NCI-H2029 (cell line): ENCODE data around the gene SART3.
"Not testable (repeated sequence)": the region's sequence is repeated elsewhere in the genome, so short reads cannot be mapped to it uniquely, and the experiment has no call there.

Experiments
- DNase-seq: peaks from one replicate; lab custom pipeline; 2025; lab: John Stamatoyannopoulos, UW

SART3 gene

DNA sequence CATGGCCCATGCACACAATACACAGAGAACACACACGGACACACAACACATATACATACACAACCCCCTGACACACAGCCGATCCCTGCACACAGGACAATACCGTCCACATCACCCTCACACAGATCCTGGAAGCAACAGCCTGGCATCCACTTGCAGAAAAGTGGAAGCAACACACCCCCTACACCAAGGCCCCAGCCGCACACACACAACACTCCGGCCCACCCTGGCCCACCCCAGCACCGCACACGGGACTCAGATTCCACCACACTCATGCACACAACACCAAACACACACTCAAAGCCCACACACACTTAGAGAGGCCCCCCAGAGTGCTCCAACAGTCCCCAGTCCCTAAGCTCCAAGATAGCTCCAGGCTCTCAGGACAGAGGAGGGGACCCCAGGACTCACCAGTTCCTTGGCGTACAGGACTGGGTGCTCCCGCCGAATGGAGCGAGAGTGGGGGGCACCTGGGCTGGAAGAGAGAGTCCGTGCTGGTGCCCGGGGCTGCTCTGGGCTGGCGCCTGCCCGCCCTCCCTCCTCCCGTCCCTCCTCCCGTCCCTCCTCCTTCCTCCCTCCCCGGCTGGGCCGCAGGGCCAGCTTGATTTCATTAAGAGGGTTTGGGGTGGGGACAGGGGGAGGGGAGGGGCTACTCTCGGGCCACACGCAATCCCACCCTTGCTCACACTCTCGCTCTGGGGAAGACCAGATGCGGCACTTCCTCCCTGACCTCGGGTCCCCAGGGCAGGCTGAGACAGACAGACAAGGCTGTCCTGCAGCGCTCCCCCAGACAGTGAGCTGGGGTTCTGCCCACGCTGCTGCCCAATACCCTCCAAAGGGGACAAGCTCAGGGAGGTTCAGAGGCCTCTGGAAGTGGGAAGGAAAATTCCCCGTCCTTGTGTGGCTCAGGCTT, 36.8 kb upstream of the SART3 start, which contains the start of gene TMEM119:
Gene TMEM119, minus strand, starts transcription at position 526 of the 913 bp plus-strand sequence. CDS start 5,701 bp downstream, outside the sequence.
- DNase-seq: no peak

DNA sequence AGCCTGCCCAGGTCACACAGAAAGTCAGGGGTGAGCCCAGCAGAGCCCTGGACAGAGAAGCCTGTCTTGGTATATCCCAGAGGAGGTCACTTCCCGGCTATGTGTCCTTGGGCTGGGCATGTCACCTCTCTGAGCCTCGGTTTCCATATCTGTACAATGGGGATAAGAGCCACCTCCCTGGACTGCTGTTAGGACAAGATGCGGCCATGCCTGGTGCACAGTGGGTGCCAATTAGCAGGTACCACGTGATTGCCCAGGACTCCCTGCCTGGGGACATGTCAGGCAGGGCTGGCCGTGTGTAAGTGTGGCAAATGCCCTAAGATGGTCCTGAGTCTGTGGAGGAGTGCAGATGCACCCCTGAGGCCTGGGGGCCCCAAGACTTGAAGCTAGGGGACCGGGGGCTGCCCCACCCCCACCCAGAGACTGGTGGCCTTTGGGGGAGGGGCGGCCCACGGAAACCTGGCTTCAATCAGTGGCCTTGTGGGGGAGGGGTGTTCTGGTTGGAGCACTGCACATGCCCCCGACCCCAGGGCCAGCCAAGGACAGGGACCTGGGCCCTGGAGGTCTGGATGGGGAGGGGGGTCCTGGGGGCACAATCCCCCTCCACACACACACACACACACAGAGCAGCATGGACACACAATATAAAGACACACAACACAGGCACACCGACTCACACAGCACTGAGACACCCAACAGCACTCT, 36.0 kb upstream of the SART3 start:
- no peak for DNase-seq

DNA sequence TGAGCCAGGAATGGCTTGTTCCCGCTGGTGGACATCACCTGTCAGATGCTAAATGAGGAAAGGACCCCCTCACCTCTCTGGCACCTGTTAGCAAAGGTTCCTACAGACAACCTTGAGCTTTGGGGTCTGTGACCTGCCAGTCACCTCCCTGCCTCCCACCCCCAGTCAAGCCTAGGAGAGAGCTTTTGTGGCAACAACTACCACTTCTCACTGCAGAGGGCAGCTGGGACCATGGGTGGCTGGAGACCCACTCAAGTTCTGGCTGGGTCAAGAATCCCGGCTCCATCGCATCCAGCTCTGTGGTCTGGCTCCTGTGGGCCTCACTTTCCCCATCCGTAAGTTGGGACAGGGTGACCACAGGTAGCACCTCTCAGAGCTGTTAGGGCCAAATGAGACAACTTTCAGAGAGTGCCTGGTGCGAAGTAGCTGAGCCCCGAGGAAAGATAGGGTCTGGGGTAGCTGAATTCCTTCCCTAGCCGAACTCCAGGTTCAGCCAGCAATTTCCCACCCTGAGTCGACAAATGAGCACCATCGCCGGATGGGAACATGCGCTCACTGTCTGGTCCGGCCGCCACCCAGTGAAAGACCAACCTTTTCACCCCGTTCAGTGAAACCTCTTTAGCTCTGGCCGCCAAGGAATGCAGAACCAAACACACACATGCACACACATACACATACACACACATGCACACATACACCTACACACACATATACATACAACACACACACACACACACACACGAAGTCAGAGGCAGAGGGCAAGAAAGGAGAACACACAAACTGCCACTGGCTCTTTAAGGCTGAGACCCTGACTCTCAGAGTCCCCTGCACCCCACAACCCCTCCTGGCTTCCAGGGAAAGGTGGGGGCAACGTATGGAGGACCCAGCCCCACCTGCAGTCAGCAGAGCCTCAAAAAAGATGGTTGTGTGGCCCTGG, 35.0 kb upstream of the SART3 start:
- DNase-seq: no peak

DNA sequence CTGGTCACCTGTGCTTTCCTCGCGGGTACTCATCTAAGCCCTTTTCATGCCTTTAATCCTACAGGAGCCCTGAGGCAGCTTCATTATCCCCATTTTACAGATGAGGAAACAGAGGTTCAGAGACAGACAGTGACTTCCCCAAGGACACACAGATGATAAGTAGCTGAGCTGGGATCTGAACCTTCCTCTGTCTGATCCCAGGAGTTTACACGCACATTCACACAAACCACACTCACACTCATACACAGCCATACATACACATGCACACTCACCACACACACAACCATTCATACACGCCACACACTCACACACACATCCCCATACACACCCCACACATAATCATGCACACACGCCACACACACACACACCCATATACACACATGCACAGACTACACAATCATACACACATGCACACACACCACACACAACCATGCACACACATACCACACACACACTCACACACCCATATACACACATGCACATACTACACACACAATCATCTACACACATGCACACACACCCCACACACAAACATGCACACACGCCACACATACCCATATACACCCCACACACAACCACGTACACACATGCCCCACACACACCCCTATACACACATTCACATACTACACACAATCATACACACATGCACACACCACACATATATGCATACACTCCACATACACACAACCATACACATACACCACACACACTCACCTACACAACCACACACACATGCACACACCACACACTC, 34.2 kb upstream of the SART3 start:
- no peak for DNase-seq

DNA sequence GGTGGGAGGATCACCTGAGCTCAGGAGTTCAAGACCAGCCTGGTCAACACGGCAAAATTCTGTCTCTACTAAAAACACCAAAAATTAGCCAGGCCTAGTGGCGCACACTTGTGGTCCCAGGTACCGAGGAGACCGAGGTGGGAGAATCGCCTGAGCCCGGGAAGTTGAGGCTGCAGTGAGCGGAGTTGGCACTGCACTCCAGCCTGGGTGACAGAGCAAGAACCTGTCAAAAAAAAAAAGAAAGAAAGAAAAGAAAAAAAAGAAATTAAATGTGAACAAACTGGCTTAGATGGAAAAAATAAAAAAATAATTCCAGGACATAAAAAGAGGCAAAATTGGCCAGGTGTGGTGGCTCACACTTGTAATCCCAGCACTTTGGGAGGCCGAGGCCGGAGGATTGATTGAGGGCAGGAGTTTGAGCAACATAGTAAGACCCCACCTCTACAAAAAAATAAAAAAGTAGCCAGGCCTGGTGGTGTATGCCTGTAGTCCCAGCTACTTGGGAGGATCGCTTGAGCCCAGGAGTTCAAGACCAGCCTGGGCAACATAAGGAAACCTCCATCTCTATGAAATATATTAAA, 33.4 kb upstream of the SART3 start:
- no peak for DNase-seq

DNA sequence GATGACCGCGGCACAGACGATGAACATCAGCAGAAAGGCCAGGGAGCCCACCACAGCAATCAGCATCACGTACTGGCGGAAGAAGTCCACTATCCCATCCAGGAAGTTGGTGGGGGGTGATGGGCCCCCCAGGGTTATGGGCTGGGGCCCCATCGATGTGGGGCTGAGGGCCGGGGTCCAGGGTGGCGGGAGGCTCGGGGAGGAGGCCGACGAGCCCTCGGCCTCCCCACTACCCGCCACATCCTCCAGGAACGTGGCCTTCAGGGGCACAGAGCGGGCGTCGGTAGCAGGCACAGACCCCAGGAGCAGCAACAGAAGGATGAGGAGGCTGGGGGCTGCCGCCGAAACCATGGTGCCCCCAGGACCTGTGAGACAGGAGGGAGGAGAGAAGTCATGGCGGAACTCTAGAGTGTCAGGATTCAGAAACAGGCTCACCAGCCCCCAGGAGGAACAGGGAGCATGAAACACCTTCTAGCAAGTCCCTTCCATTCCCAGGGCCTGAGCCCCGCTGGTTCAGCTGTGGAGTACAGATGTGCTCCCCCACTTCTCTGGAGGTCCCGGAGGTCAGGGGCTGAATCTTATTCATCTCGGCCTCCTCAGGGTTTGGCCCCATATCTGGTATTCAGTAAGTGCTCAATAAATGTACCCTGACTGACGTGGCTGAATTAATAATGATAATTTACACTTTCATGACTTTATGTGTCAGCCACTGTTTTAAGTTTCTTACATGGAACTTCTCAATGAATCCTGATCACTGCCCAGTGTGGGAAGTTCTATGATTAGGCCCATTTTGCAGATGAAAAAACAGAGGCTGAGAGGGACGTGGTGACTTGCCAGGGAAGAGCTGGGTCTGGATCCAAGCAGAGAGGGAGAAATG, 31.3 kb upstream of the SART3 start:
- no peak for DNase-seq

DNA sequence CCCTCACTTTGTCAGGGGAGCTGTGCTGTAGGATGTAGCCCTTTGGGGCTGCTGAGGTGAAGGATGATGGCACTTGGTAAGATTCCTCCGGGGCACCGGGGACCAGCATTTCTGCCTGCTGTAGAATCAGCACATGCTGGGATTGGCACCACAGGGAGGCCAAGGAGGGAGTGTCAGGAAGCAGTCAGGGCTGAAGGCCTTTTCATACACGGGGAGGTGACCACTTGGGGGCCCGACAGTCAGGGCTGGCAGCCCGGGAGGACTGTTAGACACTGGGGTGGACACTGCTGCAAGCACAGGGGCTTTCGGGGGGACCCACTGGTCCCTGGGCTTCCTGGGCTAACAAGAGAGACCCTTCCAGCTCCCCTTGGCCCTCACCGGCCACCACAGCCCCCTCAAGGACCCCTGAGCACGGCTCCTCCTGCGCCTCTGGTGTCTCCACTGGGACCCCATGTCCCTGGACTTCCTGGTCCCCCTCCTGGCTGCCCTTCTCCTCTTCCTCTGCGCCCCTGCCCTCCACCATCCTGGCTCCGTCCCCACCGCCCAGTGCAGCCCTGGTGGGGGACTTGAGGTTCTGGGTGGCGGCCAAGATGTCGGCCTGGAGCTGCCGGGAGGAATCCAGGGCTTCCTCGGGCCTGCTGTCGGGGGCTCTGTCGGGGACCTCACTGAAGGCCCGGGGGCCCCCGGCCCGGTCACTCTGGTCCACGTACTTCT, 30.5 kb upstream of the SART3 start:
- DNase-seq: no peak

DNA sequence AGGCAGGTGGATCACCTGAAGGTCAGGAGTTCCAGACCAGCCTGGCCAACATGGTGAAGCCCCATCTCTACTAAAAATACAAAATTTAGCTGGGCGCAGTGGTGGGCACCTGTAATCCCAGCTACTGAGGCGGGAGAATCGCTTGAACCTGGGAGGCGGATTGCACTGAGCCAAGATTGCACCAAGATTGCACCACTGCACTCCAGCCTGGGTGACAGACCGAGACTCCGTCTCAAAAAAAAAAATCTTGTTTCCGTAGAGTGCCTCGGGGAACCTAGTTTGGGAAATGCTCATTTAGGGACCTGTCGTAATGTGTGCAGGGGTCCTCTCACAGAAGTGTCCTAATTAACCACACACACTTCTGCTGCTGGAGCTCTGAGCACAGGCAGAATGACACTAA, 29.5 kb upstream of the SART3 start:
- not testable (repeated sequence) for DNase-seq

DNA sequence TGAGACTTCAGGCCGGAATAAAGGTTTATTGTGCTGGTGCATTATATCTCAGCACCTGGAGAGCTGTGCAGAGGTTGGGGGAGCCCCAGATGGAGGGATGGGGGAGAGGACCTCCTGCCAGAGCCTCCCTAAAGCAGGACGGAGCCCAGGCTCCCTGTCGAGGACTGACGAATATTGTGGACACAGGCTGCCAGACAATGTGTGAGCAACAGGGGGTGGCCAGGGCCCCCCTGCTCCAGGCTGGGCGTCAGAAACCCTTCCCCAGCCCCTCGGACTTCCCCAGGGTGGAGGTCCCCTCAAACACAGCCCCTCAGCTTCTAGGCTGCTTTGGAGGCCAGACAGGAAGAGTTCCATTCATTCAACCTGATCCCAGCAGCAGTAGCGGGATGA, 28.9 kb upstream of the SART3 start:
- no peak for DNase-seq

DNA sequence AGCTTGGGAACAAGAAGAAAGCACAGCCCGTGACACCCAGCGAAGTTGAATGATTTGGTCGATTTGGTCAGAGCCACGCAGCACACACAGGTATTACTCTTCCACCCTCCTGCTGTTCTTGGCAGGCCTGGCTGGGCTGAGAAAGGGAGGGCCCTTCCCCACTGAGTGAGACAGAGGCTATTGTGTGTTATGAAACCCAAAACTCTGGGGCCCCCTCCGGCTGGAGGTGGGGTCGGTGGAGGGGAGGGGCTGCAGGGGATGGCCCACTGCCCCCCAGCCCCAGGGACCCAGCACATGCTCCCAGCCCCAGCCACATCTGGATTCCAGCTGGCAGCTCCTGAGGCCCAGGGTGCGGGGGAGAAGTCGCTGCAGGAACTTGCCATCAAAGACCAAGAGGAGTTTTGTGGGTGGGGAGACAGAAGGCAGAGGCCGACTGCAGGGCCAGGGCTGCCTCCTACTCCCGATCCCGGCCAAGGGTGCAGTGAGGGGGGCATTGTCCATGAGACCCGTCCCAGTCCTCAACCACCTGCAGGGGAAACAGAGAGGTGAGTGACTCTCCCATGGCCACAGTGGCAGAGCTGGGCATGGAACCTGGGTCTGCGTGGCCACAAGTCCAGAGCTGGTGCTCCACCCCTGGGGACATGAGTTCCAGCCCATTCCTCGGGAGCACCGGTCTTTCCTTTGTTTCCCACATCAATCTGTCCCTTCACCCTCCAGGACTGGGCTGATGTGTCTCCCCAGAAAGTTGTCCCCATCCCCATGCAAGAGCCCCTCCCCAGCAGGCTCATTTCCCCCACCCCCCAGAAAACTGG, 28.3 kb upstream of the SART3 start:
- no peak for DNase-seq

DNA sequence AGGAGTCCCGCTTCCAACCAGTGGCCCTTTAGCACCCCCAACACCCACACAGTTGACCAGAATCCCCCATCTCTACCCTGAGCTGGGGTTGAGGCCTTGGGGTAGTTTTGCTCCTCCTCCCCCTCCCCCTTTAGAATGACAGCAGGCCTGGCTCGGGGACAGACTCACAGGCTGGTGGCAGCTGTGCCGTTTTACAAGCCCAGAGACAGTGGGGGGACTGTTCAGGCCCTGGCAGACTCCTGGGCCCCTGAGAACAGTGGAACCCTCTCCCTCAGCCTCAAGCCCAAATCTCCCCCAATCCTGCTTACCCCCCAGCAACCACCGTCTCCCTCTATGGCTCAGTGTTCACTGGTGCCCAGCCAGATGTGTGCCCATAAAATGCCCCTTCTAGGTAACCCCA, 26.9 kb upstream of the SART3 start:
- no peak for DNase-seq

DNA sequence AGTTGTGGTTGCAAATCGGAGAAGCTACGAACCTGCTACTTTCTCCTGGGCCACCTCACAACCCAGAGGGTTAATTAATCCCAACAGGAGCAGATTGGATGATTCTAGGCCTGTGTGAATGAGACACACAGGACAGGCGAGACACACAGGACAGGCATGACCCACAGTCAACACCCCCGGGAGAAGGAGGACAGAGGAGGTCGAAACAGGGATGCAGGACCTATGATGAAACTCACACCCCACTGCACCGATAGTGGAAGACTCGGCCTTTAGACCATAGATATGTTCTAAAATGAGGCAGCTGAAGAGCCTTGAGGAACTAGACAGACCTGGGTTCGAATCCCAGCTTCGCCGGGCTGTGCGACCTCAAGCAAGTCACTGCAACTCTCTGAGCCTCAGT, 25.3 kb upstream of the SART3 start:
- no peak for DNase-seq

DNA sequence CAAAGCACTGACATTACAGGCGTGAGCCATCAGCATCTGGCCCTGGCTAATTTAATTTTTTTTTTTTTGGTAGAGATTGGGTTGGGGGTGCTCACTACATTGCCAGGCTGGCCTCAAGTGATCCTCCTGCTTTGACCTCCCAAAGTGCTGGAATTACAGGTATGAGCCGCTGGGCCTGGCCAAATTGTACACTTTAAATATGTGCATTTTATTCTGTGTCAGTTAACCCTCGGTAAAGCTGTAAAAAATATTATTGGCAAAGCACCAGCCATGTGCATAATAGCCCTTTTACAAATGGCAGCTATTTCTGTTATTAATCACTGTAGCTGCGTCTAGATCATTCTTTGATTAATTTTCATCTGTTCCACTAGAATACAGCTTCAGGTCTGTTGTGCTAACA, 24.9 kb upstream of the SART3 start:
- DNase-seq: no peak

DNA sequence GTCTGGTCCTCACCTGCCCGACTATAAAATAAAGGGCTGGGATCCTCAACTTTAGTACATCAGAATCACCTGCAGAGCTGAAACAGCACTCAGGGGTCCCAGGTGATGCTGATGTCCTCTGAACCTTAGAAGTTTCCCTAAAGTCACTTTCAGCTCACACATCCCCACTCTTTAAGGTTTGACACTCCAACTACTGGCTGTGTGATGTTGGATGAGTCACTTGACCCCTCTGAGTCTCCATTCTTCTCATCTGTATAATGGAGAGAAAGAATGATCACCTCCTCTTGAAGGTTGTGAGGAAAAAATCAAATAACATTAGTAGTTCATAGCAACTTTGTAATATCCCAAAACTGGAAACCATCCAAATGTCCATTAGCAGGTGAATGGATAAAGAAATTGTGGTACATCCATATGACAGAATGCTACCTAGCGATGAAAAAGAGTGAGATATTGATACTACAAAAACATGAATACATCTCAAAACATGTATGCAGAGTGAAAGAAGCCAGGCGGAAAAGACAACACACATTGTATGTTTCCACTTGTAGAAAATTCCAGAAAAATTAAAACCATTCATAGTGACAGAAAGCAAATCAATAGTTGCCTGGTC, 23.6 kb upstream of the SART3 start:
- DNase-seq: no peak

DNA sequence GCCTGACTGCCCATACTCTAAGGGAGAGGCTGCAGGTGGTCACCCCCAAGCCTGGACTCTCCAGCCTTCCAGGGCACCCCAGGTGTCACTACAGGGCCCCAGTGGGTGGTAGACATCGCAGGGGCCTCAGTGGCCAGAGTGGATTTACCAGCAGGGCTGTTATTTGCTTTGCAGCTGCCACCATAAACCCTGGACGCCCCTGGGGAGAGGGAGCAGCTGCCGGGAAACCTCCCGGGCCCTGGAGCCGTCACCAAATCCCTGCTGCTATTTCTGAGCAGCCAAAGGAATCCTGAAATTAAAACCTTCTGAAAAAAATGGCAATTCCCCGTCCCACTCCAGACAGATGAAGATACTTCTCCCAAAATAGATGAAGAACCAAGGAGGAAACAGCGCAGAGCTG, 23.0 kb upstream of the SART3 start:
- no peak for DNase-seq

DNA sequence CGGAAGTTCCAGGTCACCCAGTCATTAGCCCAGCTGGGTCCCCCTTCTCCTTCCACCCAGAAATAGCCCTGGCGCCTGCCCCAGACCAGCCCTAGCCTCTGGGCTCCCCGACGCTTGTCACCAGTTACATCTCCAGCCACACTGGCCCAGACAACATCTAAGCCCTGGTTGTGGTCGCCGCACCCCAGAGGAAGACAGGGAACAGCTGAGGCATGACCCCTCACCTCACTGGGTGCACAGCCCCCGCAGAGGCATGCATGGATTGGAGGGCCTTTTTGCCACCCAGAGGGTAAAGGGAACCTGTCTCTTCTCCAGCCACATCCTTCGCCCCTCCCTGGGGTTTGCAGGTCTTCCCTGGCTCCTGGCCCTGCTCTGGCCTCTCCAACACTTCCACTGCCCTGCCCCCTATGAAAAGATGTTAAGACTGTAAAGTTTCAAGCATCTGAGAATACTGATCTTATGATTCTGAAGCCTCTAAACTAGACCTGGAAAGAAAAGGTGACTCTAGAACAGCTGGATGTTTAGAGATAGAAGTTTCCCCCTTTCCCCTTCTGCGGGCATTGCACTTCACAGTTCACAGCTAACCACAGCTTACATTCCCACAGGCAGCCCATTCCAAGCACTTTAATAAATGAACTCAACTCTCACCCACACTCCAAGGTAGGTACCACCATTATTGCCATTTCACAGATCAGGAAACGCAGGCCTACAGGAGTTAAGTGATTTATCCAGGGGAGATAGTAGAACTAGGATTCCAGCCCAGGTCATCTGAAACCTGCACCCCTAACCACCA, 22.2 kb upstream of the SART3 start:
- DNase-seq: no peak

DNA sequence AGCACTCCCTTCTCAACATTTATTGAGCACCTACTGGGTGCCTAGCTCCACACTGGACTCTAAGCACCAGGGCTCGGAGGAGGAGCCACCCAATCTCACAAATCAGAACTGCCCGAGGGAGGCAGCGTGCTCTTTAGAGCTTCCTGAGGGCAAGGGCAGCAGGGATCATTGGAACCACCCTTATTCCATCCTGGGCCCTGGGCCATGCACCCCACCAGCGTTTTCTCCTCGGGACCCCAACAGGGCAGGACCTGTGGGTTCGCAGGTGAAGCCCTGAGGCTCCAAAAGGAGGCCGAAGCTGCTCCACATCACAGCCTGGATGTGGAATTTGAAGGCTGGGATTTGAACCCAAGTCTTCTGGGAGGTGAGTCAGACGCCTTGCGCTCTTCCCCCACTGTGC, 21.5 kb upstream of the SART3 start:
- DNase-seq: no peak
